Hepatocyte (in vitro differentiated cells): ENCODE measurements around the gene ZNF282.

Source experiments
- CTCF ChIP-seq: fragments of 200-600 bp; sonication (generic); IDR thresholded peaks from 2 replicates; pipeline ENCODE4 v1.5.1; 2016; ENCODE audit warnings: antibody characterized with exemption, mild to moderate bottlenecking; ENCODE audit not compliant: poor library complexity
- EZH2 ChIP-seq: fragments of 200-600 bp; sonication (generic); IDR thresholded peaks from 2 replicates; pipeline ENCODE4 v1.6.1; 2016; ENCODE audit warnings: antibody characterized with exemption, mild to moderate bottlenecking, borderline replicate concordance

GRCh38 chr7:149266451-149266850 lies 71.1 kb downstream of the ZNF282 start:
- no peak for TF ChIP-seq CTCF
- TF ChIP-seq EZH2: no peak
